ENCODE measurements around the gene ASMT.

The ASMT gene

DNA sequence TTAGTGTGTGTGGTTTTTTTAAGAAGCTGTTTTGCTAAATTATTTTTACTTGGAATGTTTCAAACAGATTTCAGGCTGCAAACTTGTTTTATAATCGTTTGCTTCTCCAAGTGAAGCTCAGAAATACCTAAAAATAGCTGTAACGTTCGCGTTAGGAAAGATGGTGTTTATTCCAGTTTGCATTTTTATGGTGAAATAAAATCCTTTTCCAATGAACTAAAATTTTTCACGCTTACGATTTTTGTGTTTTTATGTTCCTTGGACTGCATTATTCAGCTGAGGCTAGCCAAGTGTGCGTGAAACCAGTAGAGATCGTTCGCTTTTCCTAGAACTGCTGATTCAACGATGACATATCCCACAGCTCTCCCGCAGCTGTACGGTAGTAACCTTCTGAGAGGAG is 12.6 kb upstream of the ASMT start:
- no peaks in the 10 kb centered on the region; the same call in 1 of the 2 replicates for H3K36me3 ChIP-seq (ENCODE audit: insufficient read depth)
- H2AFZ ChIP-seq (ENCODE audit: low read depth) = no peak overlapping the region

DNA sequence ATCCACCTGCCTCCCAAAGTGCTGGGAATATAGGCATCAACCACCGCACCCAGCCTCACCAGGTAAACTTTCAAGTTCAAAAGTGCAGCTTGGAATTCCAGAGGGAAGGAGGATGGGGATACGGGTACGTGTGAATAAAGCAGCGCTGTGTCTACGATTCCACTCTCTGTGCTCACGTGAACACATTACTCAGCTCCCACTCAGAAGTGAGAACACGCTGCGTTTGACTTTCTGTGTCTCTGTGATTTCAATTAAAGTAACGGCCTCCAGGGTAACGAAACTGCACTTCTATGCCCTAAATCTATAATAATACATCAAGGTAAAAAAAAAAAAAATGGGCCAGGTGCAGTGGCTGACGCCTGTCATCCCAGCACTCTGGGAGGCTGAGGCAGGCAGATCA is 8.4 kb upstream of the ASMT start:
- H3K27me3 ChIP-seq (ENCODE audit: insufficient read depth, low read depth) = no peaks in the 10 kb centered on the region
- no peaks in the 10 kb centered on the region for H3K79me2 ChIP-seq (ENCODE audit: insufficient read depth, low read depth)
- no peaks in the 10 kb centered on the region for H4K20me1 ChIP-seq (ENCODE audit: insufficient read depth)
- no peaks in the 10 kb centered on the region for H3K4me1 ChIP-seq (ENCODE audit: low read depth, poor library complexity, severe bottlenecking)
- TF ChIP-seq, protein P1, sequence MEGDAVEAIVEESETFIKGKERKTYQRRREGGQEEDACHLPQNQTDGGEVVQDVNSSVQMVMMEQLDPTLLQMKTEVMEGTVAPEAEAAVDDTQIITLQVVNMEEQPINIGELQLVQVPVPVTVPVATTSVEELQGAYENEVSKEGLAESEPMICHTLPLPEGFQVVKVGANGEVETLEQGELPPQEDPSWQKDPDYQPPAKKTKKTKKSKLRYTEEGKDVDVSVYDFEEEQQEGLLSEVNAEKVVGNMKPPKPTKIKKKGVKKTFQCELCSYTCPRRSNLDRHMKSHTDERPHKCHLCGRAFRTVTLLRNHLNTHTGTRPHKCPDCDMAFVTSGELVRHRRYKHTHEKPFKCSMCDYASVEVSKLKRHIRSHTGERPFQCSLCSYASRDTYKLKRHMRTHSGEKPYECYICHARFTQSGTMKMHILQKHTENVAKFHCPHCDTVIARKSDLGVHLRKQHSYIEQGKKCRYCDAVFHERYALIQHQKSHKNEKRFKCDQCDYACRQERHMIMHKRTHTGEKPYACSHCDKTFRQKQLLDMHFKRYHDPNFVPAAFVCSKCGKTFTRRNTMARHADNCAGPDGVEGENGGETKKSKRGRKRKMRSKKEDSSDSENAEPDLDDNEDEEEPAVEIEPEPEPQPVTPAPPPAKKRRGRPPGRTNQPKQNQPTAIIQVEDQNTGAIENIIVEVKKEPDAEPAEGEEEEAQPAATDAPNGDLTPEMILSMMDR (conservative IDR thresholded peaks at IDR 0.05; ENCODE audit: low read depth, low read length) = no peak
- H3K4me2 ChIP-seq = no peak overlapping the region
- no peak overlapping the region for H3K4me3 ChIP-seq (IDR thresholded peaks at IDR 0.05; ENCODE audit: insufficient read depth, low read depth, low read length)
- H3K27ac ChIP-seq = no peak overlapping the region
- no peak overlapping the region for H3K9ac ChIP-seq
- no peaks in the 10 kb centered on the region; the same call in 1 of the 2 replicates for H3K36me3 ChIP-seq (ENCODE audit: insufficient read depth)
- no peak overlapping the region for H2AFZ ChIP-seq (ENCODE audit: low read depth)

More for the DNA sequence above, 12.6 kb upstream of the ASMT start:
- TF ChIP-seq, protein P1 (conservative IDR thresholded peaks at IDR 0.05; ENCODE audit: low read depth, low read length) = no peak
- H3K4me3 ChIP-seq (IDR thresholded peaks at IDR 0.05; ENCODE audit: insufficient read depth, low read depth, low read length) = no peak overlapping the region
- no peak overlapping the region for H3K9ac ChIP-seq
- no peaks in the 10 kb centered on the region for H3K27me3 ChIP-seq (ENCODE audit: insufficient read depth, low read depth)
- H3K4me2 ChIP-seq = no peak overlapping the region
- no peak overlapping the region for H3K27ac ChIP-seq
- no peaks in the 10 kb centered on the region for H3K4me1 ChIP-seq (ENCODE audit: low read depth, poor library complexity, severe bottlenecking)
- H3K79me2 ChIP-seq (ENCODE audit: insufficient read depth, low read depth) = no peaks in the 10 kb centered on the region; the same call in 1 of the 2 replicates
- H4K20me1 ChIP-seq (ENCODE audit: insufficient read depth) = no peaks in the 10 kb centered on the region

DNA sequence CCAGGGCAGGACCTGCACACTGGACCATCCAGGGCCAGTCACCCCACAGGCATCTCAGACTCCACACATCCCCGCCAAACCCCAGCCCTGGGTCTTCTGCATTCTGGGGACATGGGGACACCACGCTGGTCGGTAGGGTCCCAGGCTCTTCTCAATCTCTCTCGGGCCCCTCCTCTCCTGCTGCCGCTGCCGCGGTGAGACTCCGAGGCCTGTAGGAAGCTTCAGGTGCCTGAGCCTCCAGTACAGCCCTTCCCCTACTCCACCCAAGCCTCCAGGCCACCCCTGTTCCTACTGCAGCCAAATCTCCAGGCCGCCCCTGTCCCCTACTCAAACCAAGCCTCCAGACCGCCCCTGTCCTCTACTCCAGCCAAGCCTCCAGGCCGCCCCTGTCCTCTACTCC is 5.5 kb upstream of the ASMT start:
- TF ChIP-seq, protein P1 (conservative IDR thresholded peaks at IDR 0.05; ENCODE audit: low read depth, low read length) = no peak
- no peaks in the 10 kb centered on the region for H3K27me3 ChIP-seq (ENCODE audit: insufficient read depth, low read depth)
- H3K4me2 ChIP-seq = no peak overlapping the region
- H2AFZ ChIP-seq (ENCODE audit: low read depth) = no peak overlapping the region
- no peaks in the 10 kb centered on the region for H3K36me3 ChIP-seq (ENCODE audit: insufficient read depth)
- H3K27ac ChIP-seq = no peak overlapping the region
- no peaks in the 10 kb centered on the region for H3K79me2 ChIP-seq (ENCODE audit: insufficient read depth, low read depth)
- H3K4me1 ChIP-seq (ENCODE audit: low read depth, poor library complexity, severe bottlenecking) = no peaks in the 10 kb centered on the region
- H3K9ac ChIP-seq = no peak overlapping the region
- no peaks in the 10 kb centered on the region for H4K20me1 ChIP-seq (ENCODE audit: insufficient read depth)
- H3K4me3 ChIP-seq (IDR thresholded peaks at IDR 0.05; ENCODE audit: insufficient read depth, low read depth, low read length) = no peak overlapping the region

DNA sequence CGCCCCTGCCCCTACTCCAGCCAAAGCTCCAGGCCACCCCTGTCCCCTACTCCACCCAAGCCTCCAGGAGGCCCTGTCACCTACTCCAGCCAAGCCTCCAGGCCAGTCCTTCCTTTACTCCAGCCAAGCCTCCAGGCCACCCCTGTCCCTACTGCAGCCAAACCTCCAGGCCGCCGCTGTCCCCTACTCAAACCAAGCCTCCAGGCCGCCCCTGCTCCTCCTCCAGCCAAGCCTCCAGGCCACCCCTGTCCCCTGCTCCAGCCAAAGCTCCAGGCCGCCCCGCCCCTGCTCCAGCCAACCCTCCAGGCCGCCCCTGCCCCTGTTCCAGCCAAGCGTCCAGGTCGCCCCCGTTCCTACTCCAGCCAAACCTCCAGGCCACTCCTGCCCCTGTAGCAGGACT is 5.1 kb upstream of the ASMT start:
- no peak overlapping the region for H3K4me3 ChIP-seq (IDR thresholded peaks at IDR 0.05; ENCODE audit: insufficient read depth, low read depth, low read length)
- H3K36me3 ChIP-seq (ENCODE audit: insufficient read depth) = no peaks in the 10 kb centered on the region
- no peak overlapping the region for H3K4me2 ChIP-seq
- no peaks in the 10 kb centered on the region for H3K79me2 ChIP-seq (ENCODE audit: insufficient read depth, low read depth)
- H3K4me1 ChIP-seq (ENCODE audit: low read depth, poor library complexity, severe bottlenecking) = no peaks in the 10 kb centered on the region
- H2AFZ ChIP-seq (ENCODE audit: low read depth) = no peak overlapping the region
- H3K27ac ChIP-seq = no peak overlapping the region
- H3K27me3 ChIP-seq (ENCODE audit: insufficient read depth, low read depth) = no peaks in the 10 kb centered on the region
- H3K9ac ChIP-seq = no peak overlapping the region
- TF ChIP-seq, protein P1 (conservative IDR thresholded peaks at IDR 0.05; ENCODE audit: low read depth, low read length) = no peak
- H4K20me1 ChIP-seq (ENCODE audit: insufficient read depth) = no peaks in the 10 kb centered on the region

All from KMS-11 (cell line).